ENCODE measurements around the gene ZC3H8.

The ZC3H8 gene

GRCh38 chr2:112194482-112194881 lies 60.4 kb downstream of the ZC3H8 start:
- no peak for DNase-seq

GRCh38 chr2:112194028-112194427 lies 60.8 kb downstream of the ZC3H8 start:
- DNase-seq = no peak

- no peak for DNase-seq
Observed at GRCh38 chr2:112189001-112189556, 65.8 kb downstream of the ZC3H8 start.

- peak; percentile 79 to 80 for DNase-seq
Observed at GRCh38 chr2:112187805-112188596, 66.8 kb downstream of the ZC3H8 start.

GRCh38 chr2:112187046-112187715 lies 67.7 kb downstream of the ZC3H8 start:
- no peak for DNase-seq

- no peak for DNase-seq
Observed at GRCh38 chr2:112185131-112185530, 69.7 kb downstream of the ZC3H8 start.

- no peak for DNase-seq
Observed at GRCh38 chr2:112184121-112184520, 70.7 kb downstream of the ZC3H8 start.

GRCh38 chr2:112183327-112184025 lies 71.4 kb downstream of the ZC3H8 start:
- no peak for DNase-seq

- DNase-seq = peak; percentile 56 to 60
Observed at GRCh38 chr2:112182581-112183034, 72.2 kb downstream of the ZC3H8 start.

- DNase-seq = peak; percentile 64 to 68
Observed at GRCh38 chr2:112181571-112182290, 73.1 kb downstream of the ZC3H8 start.

- no peak for DNase-seq
Observed at GRCh38 chr2:112175958-112176573, 78.8 kb downstream of the ZC3H8 start.

GRCh38 chr2:112175333-112175732 lies 79.5 kb downstream of the ZC3H8 start:
- no peak for DNase-seq

- DNase-seq = no peak
Observed at GRCh38 chr2:112174383-112174782, 80.5 kb downstream of the ZC3H8 start.

- DNase-seq = no peak
Observed at GRCh38 chr2:112173646-112174319, 81.1 kb downstream of the ZC3H8 start.

GRCh38 chr2:112170495-112170894 lies 84.3 kb downstream of the ZC3H8 start:
- DNase-seq = no peak

- DNase-seq = no peak
Observed at GRCh38 chr2:112168422-112169124, 86.3 kb downstream of the ZC3H8 start.

GRCh38 chr2:112166806-112167499 lies 87.9 kb downstream of the ZC3H8 start:
- no peak for DNase-seq

- no peak for DNase-seq
Observed at GRCh38 chr2:112165296-112165695, 89.5 kb downstream of the ZC3H8 start.

GRCh38 chr2:112164876-112165275 lies 90.0 kb downstream of the ZC3H8 start:
- no peak for DNase-seq

GRCh38 chr2:112163541-112163981 lies 91.3 kb downstream of the ZC3H8 start:
- no peak for DNase-seq

All from activated CD4-positive, alpha-beta T cell treated with anti-CD3 and anti-CD28 coated beads, Interleukin-2, amount 50 U/mL, for 4 hours (primary cell).